DMS153 treated with DMSO at 0.1 percent for 48 hours (cell line): ENCODE data around the gene TLL2.

Source experiments
- DNase-seq: peaks from one replicate; lab custom pipeline; 2025; ENCODE audit not compliant: unreplicated experiment; lab: John Stamatoyannopoulos, UW

The TLL2 gene

DNA sequence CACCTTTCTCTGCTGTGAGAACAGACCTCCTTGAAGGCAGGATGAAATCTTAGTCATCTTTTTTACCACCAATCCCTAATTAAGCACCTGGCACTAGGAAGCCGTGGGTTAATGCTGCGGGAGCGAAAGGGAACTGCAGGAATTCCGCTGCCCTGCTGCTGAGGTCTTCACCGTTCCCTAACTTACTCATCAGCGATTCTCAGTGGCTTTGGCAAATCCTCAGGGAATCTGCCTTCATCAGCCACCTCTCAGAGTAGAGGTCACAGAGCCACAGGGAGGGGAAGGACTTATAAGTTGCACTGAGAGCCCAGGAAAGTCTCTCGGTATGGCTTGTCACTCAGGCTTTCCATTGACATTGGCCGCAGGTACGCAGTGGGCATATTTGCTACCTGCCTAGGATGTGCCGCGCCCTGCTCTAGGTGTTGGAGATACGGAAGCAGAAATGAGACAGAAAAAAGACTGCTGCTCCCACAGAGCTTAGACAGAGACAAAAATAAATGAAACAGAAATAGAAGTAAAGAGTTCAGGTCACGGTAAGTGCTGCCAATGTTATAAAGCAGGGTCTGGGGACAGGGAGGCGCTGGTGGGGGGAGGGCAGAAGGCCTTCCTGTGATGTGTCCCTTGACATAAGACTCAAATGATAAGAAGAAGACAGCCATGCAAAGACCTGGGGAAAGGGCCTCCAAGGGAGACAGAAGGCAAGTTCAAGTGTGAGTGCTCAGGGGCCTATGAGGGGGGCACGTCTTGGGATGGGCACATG lies 82.3 kb downstream of the TLL2 start:
- DNase-seq: no peak

DNA sequence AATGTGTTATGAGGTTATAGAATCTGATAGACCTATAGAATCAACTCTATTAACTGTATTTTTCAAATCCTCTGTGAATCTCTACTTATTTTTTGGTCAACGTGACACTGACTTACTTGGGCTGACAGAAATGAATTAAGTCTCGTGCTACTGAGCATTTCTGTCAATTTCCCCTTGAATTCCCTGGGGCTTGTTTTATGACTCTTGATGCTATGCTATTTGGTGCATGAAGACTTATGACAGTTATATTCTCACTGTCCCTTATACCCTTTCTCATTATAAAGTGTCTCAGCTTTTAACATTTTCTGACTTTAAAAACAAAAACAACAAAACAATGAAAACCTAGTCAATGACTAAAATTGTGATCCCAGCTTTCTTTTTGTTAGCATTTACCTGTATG lies 86.4 kb downstream of the TLL2 start:
- DNase-seq: no peak

DNA sequence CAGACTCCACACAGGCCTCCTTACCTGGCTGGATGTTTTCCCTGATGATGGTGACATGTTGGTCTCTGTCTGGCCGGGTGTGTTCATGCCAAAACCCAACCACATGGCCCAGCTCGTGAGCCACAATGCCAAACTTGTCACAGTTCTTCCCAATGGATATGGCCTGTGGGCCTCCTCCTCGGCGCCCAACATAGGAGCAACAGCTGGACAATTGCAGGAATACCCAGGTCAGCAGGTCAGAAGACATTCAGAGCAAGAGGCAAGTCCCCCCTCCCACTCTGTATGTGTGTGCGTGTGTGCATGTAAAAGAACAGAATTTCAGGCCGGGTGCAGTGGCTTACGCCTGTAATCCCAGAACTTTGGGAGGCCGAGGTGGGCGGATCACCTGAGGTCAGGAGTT lies 91.2 kb downstream of the TLL2 start:
- no peak for DNase-seq

DNA sequence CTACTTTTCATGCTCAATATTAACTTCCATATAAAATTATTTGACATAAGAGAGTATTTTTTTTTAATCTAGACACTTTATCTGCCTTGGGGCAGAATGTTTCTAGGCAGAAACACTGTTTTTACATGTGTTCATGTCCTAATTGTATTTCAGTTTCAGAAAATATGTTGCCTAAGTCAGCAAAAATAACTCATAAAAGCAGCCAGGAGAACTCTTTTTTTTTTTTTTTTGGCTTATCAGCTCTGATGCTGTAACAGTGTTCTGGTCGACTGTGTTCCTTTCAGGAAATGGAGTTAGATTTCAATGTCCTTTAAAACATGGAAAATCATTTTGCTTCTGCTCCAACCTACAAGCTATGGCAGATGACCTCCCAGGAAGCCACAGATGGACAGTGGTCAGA lies 91.7 kb downstream of the TLL2 start:
- no peak for DNase-seq

DNA sequence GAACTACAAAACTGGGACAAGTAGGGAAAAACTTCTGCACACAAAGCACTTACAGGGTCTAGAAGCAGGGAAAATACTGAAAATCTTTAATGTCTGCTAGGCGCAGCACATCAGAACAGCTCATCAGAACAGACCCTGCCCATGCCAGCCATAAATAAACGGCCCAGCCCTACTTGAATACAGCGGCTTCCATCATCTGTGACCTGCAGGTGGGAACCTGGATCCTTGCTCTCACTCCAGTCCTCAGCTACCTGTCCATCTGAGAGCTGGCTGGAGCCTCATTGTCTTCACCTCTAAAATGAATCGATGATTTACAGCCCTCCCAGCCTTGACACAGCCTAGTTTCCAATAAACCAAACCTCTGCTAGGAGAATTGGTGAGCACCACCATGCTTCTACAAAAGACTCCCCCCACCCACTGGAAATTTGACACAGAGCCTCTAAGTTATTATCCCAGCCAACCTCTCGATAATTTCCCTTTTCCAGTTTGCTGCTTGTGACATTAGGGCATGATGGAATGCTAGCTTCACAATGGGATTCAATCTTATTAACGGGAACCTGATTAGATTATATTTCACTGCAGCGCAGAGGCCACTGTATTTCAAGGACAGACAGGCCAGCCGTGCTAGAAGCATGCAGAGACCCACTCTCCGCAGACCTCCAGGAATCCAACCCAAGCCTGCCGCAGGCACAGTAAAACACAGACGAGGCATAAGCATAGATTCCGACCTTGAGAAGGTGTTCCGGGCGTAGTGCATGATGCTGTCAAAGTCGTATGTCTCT lies 93.3 kb downstream of the TLL2 start:
- DNase-seq: no peak

DNA sequence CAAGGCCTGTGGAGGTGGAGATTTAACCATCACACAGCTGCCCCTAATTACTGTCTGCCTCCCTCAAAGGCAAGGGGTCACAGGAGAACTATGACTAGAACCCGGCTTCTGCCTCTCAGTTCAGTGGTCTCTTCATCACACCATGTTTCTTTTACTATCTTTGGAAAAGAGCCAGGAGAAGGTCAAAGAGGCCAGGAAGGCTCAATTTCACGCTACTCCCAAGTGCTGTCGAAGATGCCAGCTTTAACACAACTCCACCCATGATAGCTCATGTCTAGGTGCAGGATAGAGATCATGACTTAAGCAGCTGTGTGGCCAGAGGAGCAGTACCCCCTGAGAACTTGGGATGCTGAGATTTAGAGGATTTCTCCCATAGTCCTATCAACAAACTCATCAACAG lies 94.4 kb downstream of the TLL2 start:
- DNase-seq: no peak

DNA sequence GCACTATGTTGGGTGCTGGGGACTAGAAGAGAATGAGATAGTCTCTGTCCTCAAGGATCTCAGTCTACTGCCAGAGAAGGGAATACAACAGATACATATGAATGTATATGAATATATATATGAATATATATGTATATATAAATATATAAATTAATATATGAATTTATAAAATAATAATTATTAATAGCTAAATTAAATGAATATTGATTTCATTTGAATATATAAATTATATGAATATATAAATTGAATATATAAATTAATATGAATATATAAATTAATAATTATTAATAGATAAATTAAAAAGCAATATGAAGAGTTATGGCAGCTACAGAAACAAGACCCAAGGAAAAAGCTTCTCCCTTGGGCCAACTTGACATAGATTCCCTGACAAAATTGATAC lies 95.1 kb downstream of the TLL2 start:
- DNase-seq: no peak

DNA sequence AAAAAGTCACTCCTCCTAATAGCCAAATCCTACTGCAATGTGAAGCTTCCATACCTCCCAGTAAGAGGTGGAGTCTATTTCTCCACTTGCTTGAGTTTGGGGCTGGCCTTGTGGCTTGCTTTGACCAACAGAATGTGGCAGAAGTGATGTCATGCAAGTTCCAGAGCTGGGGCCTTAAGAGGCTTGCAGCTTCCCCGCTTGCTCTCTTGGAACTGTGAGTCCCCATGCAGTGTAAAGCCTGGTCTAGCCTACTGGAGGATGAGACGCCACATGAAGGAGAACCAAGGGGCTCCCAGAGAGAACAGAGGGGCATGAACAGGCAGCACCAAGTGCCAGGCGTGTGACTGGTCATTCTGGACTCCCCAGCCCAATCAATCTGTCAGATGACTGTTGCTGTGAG lies 96.3 kb downstream of the TLL2 start:
- DNase-seq: no peak

DNA sequence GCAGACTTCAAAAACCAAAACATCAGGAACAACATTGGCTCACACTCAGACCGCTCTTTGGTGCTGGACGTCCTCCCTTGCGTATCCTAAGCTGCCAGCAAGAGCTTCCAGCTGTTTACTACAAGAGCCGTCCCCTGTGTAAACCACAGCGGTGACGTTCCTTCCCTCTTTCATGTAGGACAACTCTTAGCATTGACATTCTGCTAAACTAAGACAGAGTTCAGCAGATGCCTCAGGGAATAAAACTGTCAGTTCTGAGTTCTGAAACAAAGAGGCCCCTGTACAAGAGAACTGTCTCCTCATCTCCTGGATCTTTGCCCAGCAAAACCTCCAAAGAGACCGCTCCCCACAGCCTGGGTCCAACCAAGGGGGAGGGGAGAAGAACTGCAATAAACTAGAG lies 97.1 kb downstream of the TLL2 start:
- DNase-seq: no peak

DNA sequence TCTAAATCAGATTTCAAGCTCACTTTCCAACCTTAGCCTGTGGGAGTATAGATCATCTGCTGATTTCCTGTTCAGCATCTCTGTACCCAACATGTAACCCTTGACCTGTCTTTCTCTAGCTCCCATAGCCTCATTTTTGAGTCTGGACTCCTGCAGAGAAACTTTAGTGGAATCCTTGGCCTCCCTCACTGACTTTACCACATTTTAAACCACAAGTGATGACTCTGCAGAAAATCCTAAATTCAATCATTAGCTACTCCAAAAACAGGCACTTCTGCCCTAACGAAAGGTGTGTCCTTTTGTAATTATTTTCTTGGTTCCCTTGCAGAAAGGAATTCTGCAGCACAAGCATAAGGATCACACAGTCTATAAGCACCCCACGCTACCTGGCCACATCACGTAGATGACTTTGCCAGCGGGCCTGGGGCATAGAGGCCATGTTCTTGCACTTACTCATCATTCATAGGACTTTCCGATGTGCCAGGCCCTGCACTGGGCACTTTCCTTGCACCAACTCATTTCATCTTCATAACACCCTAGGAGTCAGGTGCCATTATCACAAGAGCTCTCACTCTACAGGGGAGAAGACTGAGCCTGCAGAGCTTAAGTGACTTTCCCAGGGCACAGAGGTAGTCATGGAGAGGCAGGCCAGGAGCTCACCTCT lies 97.7 kb downstream of the TLL2 start:
- no peak for DNase-seq

DNA sequence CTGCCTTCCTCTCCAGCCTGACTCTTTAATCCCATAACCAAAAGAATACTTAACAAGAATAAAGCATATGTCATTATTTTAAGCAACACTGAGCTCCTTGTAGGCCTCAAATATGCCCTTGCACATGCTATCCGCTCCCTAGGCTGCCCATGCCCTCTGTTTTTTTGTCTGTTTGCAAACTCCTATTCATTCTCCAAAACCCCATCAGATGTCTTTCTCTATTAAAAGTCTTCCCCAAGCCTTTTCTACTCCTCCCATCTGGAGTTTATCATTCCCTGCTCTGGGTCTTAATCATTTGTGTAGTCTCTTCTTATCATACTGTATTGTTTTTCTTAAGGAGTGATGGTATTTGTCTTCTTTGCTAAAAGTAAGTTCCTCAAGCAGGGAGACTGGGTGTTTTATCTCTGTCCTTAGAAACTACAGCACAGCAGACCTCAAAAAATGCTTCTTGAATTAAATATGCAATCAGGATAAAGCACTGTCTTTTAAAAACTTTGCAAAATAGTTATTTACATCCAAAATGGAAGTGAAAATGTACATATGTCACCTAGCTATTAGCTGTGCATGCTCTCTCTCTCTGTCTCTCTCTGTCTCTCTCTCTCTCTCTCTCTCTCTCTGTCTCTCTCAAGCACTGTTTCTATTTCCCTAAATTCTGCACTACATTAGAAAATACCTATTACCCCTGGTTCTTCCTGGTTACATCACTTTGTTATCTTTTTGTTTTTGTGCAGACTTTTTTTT lies 98.4 kb downstream of the TLL2 start:
- no peak for DNase-seq

DNA sequence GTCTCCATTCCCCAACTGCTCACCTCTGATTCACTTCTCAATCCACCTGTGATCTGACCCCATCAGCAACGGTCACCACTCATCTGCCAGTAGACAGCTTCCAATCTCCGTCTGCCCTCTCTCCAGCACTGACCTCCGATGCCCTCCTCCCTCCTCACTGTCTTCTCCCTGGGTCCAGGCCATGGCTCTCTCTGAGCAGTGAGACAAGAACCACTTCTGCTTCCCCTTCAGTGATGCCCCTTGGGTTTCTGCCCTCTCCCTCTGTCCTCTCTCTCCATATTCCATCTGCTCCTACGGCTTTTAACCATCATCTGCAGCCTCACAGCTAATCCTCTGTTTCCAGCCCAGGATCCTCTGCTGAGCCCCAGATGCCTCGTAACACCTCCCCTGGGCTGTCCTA lies 99.4 kb downstream of the TLL2 start:
- DNase-seq: no peak

DNA sequence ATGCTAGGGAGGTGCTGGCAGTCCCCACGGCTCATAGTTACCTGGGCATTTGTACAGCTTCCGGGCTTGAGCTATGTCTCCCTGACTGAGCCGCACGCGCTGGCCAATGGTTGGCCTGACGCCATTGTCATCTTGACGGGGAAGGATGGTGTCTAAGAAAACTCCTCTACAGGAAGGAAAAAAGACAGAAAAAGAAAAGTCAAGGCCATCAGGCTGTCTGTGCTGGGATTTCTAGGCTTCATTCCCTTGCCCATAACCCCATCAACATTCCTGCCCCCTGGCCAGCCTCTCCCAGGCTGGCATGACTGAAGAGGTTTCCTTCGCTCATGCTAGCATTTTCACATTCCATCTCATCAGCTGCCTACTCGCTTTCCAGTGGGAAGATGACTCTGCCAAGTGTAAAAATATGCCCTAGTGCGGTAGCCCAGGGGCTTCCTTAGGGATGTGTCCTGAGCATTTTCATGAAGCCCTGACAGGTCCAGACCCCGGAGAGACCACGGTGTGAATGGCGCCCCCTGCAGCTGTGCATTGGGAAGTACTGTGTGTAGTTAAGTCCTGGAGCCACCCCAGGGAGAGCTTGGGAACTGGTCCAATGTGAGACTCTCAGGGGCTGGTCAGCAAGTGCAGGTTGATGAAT lies 100.5 kb downstream of the TLL2 start:
- DNase-seq: no peak

DNA sequence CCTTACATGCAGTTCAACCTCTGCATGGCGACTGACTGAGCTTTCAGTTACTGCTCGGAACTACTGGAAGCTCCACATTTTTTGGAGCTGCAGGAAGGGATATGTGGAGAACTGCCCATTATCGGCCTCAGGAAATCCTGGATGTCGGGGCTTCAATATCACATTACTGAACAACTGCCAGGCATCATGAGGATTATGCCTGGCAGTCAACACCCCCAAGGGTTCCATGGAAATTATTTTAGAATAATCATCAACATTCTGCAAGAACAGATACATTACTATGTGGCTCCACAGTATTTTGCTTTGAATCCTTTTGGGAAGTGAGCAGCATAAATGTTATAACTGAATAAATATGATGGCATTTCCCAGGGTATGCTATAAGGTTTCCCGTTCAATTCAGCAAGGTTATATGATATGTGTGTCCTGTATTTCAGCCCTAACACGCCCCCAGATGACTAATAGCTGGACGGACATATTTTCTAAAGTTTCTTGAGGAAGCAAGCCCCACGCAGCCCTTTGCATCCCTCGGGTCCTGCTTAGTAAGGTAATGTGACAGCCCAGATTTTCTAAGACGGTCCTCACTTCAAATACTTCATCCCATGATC lies 101.9 kb downstream of the TLL2 start:
- no peak for DNase-seq

DNA sequence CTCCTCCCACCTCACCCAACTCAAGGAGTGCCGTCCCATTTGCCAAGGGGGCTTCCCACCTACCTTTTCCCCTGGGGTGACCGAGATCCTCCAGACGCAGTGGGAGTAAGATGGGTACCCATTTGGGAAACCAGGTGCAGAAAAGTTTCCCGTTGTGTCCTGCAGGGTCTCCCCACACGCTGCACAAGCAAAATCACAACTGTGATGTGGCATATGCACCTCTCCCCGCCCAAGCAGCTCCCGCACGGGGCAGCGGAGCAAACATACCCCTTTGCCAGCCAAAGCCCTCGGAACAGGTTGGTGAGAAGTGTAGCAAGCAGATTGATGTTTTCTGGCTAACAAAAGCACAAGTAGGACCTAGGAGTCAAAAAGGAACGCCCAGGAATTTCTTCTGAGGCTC lies 103.4 kb downstream of the TLL2 start:
- no peak for DNase-seq

DNA sequence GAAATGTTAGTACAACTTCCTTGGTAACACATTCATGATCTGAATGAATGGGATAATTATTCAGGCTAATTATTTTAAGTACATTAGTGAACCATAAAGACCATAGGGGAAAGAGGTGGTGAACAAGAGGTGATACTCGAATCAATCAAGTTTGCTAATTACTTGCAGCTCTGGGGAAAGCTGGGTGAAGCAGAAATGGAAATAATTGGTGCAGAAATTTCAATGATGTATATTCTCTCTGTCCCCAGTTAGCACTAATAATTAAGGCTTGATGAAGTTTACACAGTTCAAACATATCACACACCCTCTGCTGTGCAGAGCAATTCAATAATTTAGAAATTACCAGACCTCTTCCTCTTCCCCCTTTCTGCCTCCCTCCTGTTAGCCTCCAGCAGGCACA lies 105.5 kb downstream of the TLL2 start:
- no peak for DNase-seq

DNA sequence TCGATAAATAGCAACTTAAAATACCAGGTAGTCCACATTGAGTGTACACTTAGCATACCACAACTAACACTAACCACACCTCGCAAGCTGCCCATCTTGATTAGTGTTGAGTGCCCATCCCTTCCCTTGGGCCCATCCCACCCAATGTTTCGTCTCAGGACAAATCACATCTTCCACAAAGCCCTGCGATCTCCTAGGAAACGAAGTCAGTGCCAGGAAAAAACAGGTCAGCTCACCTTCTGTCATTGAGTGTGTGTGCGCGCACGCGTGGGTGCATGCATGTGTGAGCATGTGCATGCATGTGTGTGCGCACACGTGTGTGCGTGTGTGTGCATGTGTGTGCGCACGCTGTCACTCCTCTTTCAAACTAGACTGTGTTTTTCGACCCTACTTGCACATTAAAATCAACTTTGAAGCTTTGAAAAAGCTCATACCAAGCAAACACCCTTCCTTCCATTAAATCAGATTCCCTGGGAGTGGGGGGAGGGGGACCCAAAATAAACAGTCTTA lies 106.1 kb downstream of the TLL2 start:
- DNase-seq: no peak

DNA sequence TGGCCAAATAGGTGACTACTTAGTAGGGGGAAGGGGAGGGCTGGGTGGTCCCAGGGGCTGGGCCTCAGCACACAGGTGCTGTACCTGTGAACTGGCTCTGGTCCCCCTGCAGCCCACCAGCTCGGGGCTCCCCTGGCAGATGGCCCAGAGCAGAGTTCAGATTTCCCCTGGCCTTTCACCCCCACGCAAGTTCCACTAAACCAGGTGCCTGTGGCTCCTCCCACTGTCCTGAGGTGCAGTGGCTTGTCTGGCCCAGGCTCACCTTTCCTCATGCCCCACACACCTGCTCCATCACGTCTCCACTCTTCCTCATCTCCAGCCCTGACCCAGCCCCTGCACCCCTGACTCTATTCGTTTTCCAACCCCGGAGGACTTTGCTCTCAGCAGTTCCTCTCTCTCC lies 107.6 kb downstream of the TLL2 start:
- DNase-seq: no peak

DNA sequence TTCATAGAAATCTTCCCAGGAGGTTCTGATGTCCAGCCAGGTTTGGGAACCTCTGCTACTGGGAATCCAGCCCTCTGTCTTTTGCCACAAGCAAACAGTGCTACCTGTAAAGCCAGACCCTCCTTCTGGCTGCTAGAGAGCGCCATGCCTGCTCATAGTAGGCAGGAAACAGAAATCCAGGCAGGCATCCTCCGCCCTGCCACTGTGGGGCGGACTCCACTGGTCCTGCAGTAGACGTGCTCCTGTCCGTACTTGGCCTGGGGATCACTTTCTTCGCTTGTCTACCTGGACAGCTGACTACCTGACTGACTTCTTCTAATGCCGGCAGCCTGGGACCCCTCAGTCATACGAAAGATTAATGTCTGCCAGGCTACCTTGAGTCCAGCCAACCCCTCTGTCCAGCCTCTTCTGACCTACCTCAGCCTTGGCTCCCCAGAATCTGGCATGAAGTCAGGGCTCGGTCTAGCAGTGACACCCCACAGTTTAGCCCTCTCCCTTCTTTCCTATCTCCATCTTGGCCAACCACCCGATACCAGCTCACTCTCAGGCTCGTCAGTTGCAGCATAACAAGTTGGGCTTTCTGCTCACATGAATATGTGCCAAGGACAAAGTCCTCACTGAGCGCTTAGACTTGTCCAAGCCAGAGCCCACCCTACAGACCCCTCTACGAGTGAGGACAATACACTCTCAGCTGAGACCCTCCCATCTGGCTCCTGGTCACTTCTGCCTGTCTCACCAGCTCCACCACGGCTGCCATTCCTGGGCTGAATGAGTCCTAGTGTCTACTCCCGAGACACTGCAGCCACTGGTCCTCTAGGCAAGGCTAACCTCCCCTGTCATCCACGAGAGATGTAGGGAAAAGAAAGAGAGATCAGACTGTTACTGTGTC lies 111.1 kb downstream of the TLL2 start:
- DNase-seq: no peak
